ENCODE data around the gene DNAJC13. TPM values are rescaled to one million over a fixed set of nuclear protein-coding genes. Genes with fewer than 3 reads are reported as not detected.

The DNAJC13 gene
- total RNA-seq, 3 donors from 2014 or later, result 16.5 to 16.8 (median 16.8) TPM

Other genes starting within 250 kb of the DNAJC13 start
- not detected for gene ACP3, start 100.1 kb upstream of the DNAJC13 start, total RNA-seq
- gene ACKR4, start 179.8 kb downstream of the DNAJC13 start, total RNA-seq, result not detected
- gene ACAD11, start 242.3 kb downstream of the DNAJC13 start, total RNA-seq, result 10 to 100 TPM in 2 of 3 donors, 1 to 10 TPM in 1; 6.5 to 12.1 (median 10.8) TPM
- 10 to 100 TPM; 57.9 to 63.4 (median 61.1) TPM for gene UBA5, start 242.8 kb downstream of the DNAJC13 start, total RNA-seq

Measured in activated T-cell treated with anti-CD3 and anti-CD28 coated beads, Interleukin-2, amount 50 U/mL, for 4 hours (primary cell).